GM12878 (cell line): ENCODE data around the gene PERM1. TPM values are rescaled to one million over a fixed set of nuclear protein-coding genes. Genes with fewer than 3 reads are reported as not detected.

Experiments used
- BACH1 ChIP-seq: fragments of 450-650 bp; IDR thresholded peaks from 2 replicates; pipeline ENCODE4 v1.6.1; 2017; ENCODE audit warnings: mild to moderate bottlenecking, borderline replicate concordance
- BRCA1 ChIP-seq: IDR thresholded peaks from 2 replicates; pipeline ENCODE4 v1.6.1; 2011; ENCODE audit warnings: low read depth, low read length, improper control_type of control experiment
- CHD1 ChIP-seq: IDR thresholded peaks from 2 replicates; pipeline ENCODE4 v1.6.1; 2012; ENCODE audit warnings: low read depth, low read length, improper control_type of control experiment
- CHD4 ChIP-seq: fragments of 200-600 bp; sonication (generic); IDR thresholded peaks from 2 replicates; pipeline ENCODE4 v1.6.1; 2016; ENCODE audit warnings: mild to moderate bottlenecking
- E2F4 ChIP-seq: IDR thresholded peaks from 2 replicates; pipeline ENCODE4 v1.6.1; 2012; ENCODE audit warnings: low read depth, low read length, improper control_type of control experiment
- E2F8 ChIP-seq: fragments of 450-650 bp; IDR thresholded peaks from 2 replicates; pipeline ENCODE4 v1.6.1; 2018; ENCODE audit warnings: mild to moderate bottlenecking, low read depth, moderate library complexity; ENCODE audit not compliant: partially characterized antibody
- FOXM1 ChIP-seq: IDR thresholded peaks from 2 replicates; pipeline ENCODE4 v1.6.1; 2012; ENCODE audit warnings: low read depth, mild to moderate bottlenecking, inconsistent platforms, low read length, moderate library complexity
- HDAC2 ChIP-seq: fragments of 200-600 bp; sonication (generic); IDR thresholded peaks from 2 replicates; pipeline ENCODE4 v1.6.1; 2017
- MYB ChIP-seq: fragments of 150-350 bp; IDR thresholded peaks from 2 replicates; pipeline ENCODE4 v1.6.1; 2014; ENCODE audit warnings: mild to moderate bottlenecking, low read depth, low read length, borderline replicate concordance
- MYC ChIP-seq: IDR thresholded peaks from 2 replicates; pipeline ENCODE4 v1.6.1; 2011; ENCODE audit warnings: mild to moderate bottlenecking, low read length, moderate library complexity, inconsistent platforms; ENCODE audit not compliant: insufficient read depth, insufficient replicate concordance, insufficient read length, severe bottlenecking
- NRF1 ChIP-seq: conservative IDR thresholded peaks from 2 replicates; pipeline ENCODE4 v1.6.1; 2011; ENCODE audit warnings: mild to moderate bottlenecking, low read depth, low read length, improper control_type of control experiment
- PAX5 ChIP-seq: IDR thresholded peaks from 2 replicates; pipeline ENCODE4 v1.6.1; 2011; ENCODE audit warnings: low read depth, low read length, borderline replicate concordance
- PRDM15 ChIP-seq: fragments of 450-650 bp; formaldehyde crosslinking; IDR thresholded peaks from 2 replicates; pipeline ENCODE4 v1.4.0; 2020; ENCODE audit warnings: mild to moderate bottlenecking, moderate library complexity
- ZNF274 ChIP-seq: IDR thresholded peaks from one replicate; pipeline ENCODE4 v1.8.0; 2011; ENCODE audit not compliant: insufficient read length, insufficient read depth
- ZNF622 ChIP-seq: fragments of 450-650 bp; IDR thresholded peaks from 2 replicates; pipeline ENCODE4 v1.6.1; 2017; ENCODE audit warnings: mild to moderate bottlenecking, inconsistent platforms
- polyA plus RNA-seq, 11 experiments: library from polyadenylated mRNA; depleted of rRNA in 4 of 11; unstranded in 6 of 11; stranded (reverse) in 5 of 11; fragments of >200 nt; fragmentation: Nextera tagmentation in 4 of 11; fragmentation: Illumina TruSeq in 1 of 11; extraction: Ambion mirVana in 4 of 11; extraction: Trizol in 1 of 11; gene quantifications; 1 replicate in 1 of 11; 2 replicates in 10 of 11; pipeline versions ENCODE4 v1.2.1 to v1.2.3, GENCODE V29; 2011 to 2016; ENCODE audit warnings: inconsistent platforms in 2 of 11, missing spikeins in 2 of 11, low read depth in 1 of 11
- total RNA-seq, 4 experiments: library from RNA; depleted of rRNA in 3 of 4; stranded (reverse); fragments of >200 nt in 3 of 4; fragmentation: Illumina TruSeq in 1 of 4; extraction: Trizol in 1 of 4; gene quantifications; 2 replicates each; pipeline versions ENCODE4 v1.2.1 to v1.2.3, GENCODE V29; 2013 to 2021
- TF ChIP-seq, protein P1 (sequence below): IDR thresholded peaks from 2 replicates; pipeline ENCODE4 v1.6.1; 2012; ENCODE audit warnings: low read depth, low read length, improper control_type of control experiment
- TF ChIP-seq, protein P2 (sequence below): fragments of 450-650 bp; IDR thresholded peaks from 2 replicates; pipeline ENCODE4 v1.6.1; 2017; ENCODE audit warnings: mild to moderate bottlenecking, moderate library complexity

Gene PERM1
- total and polyA plus RNA-seq, 10 of the 15 experiments (the other 5 are each of a cell fraction or from before 2014, with no cell fraction given): not detected

GRCh38 chr1:960363-961131 is 21.3 kb downstream of the PERM1 start, which contains the start of gene KLHL17 (continued):
- peak; percentile 48; the same call in 1 of the 2 replicates for TF ChIP-seq E2F4
- TF ChIP-seq E2F8: no peak
- no peak for TF ChIP-seq MYC
- no peak for TF ChIP-seq BRCA1
- no peak for TF ChIP-seq ZNF274
- no peak for TF ChIP-seq NRF1
- TF ChIP-seq, protein P1, sequence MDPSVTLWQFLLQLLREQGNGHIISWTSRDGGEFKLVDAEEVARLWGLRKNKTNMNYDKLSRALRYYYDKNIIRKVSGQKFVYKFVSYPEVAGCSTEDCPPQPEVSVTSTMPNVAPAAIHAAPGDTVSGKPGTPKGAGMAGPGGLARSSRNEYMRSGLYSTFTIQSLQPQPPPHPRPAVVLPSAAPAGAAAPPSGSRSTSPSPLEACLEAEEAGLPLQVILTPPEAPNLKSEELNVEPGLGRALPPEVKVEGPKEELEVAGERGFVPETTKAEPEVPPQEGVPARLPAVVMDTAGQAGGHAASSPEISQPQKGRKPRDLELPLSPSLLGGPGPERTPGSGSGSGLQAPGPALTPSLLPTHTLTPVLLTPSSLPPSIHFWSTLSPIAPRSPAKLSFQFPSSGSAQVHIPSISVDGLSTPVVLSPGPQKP: no peak
- no peak for TF ChIP-seq MYB
- no peak for TF ChIP-seq BACH1
- TF ChIP-seq ZNF622: no peak
- no peak for TF ChIP-seq PAX5
- TF ChIP-seq, protein P2, sequence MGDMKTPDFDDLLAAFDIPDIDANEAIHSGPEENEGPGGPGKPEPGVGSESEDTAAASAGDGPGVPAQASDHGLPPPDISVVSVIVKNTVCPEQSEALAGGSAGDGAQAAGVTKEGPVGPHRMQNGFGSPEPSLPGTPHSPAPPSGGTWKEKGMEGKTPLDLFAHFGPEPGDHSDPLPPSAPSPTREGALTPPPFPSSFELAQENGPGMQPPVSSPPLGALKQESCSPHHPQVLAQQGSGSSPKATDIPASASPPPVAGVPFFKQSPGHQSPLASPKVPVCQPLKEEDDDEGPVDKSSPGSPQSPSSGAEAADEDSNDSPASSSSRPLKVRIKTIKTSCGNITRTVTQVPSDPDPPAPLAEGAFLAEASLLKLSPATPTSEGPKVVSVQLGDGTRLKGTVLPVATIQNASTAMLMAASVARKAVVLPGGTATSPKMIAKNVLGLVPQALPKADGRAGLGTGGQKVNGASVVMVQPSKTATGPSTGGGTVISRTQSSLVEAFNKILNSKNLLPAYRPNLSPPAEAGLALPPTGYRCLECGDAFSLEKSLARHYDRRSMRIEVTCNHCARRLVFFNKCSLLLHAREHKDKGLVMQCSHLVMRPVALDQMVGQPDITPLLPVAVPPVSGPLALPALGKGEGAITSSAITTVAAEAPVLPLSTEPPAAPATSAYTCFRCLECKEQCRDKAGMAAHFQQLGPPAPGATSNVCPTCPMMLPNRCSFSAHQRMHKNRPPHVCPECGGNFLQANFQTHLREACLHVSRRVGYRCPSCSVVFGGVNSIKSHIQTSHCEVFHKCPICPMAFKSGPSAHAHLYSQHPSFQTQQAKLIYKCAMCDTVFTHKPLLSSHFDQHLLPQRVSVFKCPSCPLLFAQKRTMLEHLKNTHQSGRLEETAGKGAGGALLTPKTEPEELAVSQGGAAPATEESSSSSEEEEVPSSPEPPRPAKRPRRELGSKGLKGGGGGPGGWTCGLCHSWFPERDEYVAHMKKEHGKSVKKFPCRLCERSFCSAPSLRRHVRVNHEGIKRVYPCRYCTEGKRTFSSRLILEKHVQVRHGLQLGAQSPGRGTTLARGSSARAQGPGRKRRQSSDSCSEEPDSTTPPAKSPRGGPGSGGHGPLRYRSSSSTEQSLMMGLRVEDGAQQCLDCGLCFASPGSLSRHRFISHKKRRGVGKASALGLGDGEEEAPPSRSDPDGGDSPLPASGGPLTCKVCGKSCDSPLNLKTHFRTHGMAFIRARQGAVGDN: 0 out of 2 replicates have a peak, but pooled peaks have one; percentile 19
- no peak for TF ChIP-seq HDAC2
- no peak for TF ChIP-seq PRDM15 (CRISPR knock-in tag)
- TF ChIP-seq FOXM1: no peak
- no peak for TF ChIP-seq CHD4
- TF ChIP-seq CHD1: no peak
